IMR-90 (cell line): ENCODE measurements around the gene SIK2. TPM values are rescaled to one million over a fixed set of nuclear protein-coding genes. Genes with fewer than 3 reads are reported as not detected.

Experiments used
- ATAC-seq: fragments of 200-7000 bp; cut with Tn5 transposase; 2 replicates; pipeline ENCODE4 v1.9.1; 2020; ENCODE audit warnings: low read depth, mild to moderate bottlenecking, moderate library complexity
- BruUV-seq: library from RNA; stranded (reverse); fragments of 400-500 nt; replicated peaks from 2 replicates; lab custom pipeline; 2021; lab: Mats Ljungman, UMichigan
- CTCF ChIA-PET: fragments of 300-600 bp; formaldehyde crosslinking; extraction: SDS; loops from one replicate; lab custom pipeline; 2021; ENCODE audit warnings: antibody characterized with exemption; lab: Yijun Ruan, JAX
- POLR2A ChIA-PET: fragments of 300-600 bp; sonication (Branson Sonifier 250); formaldehyde crosslinking; loops from one replicate; lab custom pipeline; 2022; ENCODE audit warnings: antibody characterized with exemption; ENCODE audit not compliant: unreplicated experiment; lab: Charles Lee
- DNase-seq: peaks from one replicate; pipeline ENCODE4 v3.0.0; 2013
- H2AFZ ChIP-seq: replicated peaks from 2 replicates; pipeline ENCODE3; 2013; ENCODE audit warnings: low read length, mild to moderate bottlenecking; ENCODE audit not compliant: poor library complexity
- H2AK5ac ChIP-seq: 2 replicates; pipeline ENCODE4 v1.6.1; 2013; ENCODE audit warnings: low read depth, low read length, inconsistent platforms
- H2AK9ac ChIP-seq: replicated peaks from 2 replicates; pipeline ENCODE3; 2013; ENCODE audit warnings: mild to moderate bottlenecking, low read depth, low read length, moderate library complexity; ENCODE audit not compliant: poor library complexity
- H2BK120ac ChIP-seq: 2 replicates; pipeline ENCODE4 v1.6.1; 2013; ENCODE audit warnings: low read depth, low read length, inconsistent platforms
- H2BK15ac ChIP-seq: 3 replicates; pipeline ENCODE4 v1.6.1; 2013; ENCODE audit warnings: low read depth, low read length, inconsistent platforms
- H2BK20ac ChIP-seq: 2 replicates; pipeline ENCODE4 v1.6.1; 2013; ENCODE audit warnings: low read depth, mild to moderate bottlenecking, inconsistent platforms, low read length, moderate library complexity
- H2BK5ac ChIP-seq: 2 replicates; pipeline ENCODE4 v1.6.1; 2013; ENCODE audit warnings: mild to moderate bottlenecking, low read depth, low read length, inconsistent platforms; ENCODE audit not compliant: poor library complexity, severe bottlenecking
- H3K14ac ChIP-seq: replicated peaks from 2 replicates; pipeline ENCODE4 v1.6.1; 2013; ENCODE audit warnings: low read depth, low read length, inconsistent platforms
- H3K18ac ChIP-seq: 2 replicates; pipeline ENCODE4 v1.6.1; 2013; ENCODE audit warnings: low read depth, low read length, control low read depth
- H3K23ac ChIP-seq: 2 replicates; pipeline ENCODE4 v1.6.1; 2013; ENCODE audit warnings: low read depth, low read length, inconsistent platforms
- H3K27ac ChIP-seq: 2 replicates; pipeline ENCODE4 v1.5.1; 2013; ENCODE audit warnings: mild to moderate bottlenecking, control low read depth, low read length; ENCODE audit not compliant: insufficient read depth
- H3K27me3 ChIP-seq: 2 replicates; pipeline ENCODE4 v1.6.1; 2013; ENCODE audit warnings: low read length; ENCODE audit not compliant: control insufficient read depth, insufficient read depth
- H3K36me3 ChIP-seq: 2 replicates; pipeline ENCODE4 v1.6.1; 2013; ENCODE audit warnings: low read length, mixed read lengths; ENCODE audit not compliant: control insufficient read depth, insufficient read depth
- H3K4ac ChIP-seq: 2 replicates; pipeline ENCODE4 v1.6.1; 2013; ENCODE audit warnings: low read depth, low read length, inconsistent platforms
- H3K4me1 ChIP-seq: 2 replicates; pipeline ENCODE4 v1.6.1; 2013; ENCODE audit warnings: low read length, mixed read lengths; ENCODE audit not compliant: control insufficient read depth, insufficient read depth
- H3K4me2 ChIP-seq: 2 replicates; pipeline ENCODE4 v1.6.1; 2013; ENCODE audit warnings: low read depth, mild to moderate bottlenecking, control low read depth, low read length, moderate library complexity
- H3K4me3 ChIP-seq: 2 replicates; pipeline ENCODE4 v1.5.1; 2013; ENCODE audit warnings: low read depth, mild to moderate bottlenecking, control low read depth, low read length, moderate library complexity; ENCODE audit not compliant: insufficient read depth
- H3K56ac ChIP-seq: 2 replicates; pipeline ENCODE4 v1.6.1; 2013; ENCODE audit warnings: low read length, inconsistent platforms; ENCODE audit not compliant: insufficient read depth; ENCODE audit errors: extremely low read depth
- H3K79me1 ChIP-seq, 2 experiments: 2 replicates each; pipeline ENCODE4 v1.6.1; 2013; ENCODE audit warnings: low read length in 2 of 2, inconsistent platforms in 1 of 2, low read depth in 1 of 2
- H3K9ac ChIP-seq: 2 replicates; pipeline ENCODE4 v1.6.1; 2013; ENCODE audit warnings: low read depth, low read length, control low read depth
- H3K9me1 ChIP-seq: 2 replicates; pipeline ENCODE4 v1.6.1; 2013; ENCODE audit warnings: low read length, inconsistent platforms; ENCODE audit not compliant: insufficient read depth
- H3K9me3 ChIP-seq: 2 replicates; pipeline ENCODE4 v1.6.1; 2013; ENCODE audit warnings: low read length; ENCODE audit not compliant: control insufficient read depth, insufficient read depth
- H4K20me1 ChIP-seq: 2 replicates; pipeline ENCODE4 v1.6.1; 2013; ENCODE audit warnings: low read length, inconsistent platforms; ENCODE audit not compliant: insufficient read depth
- H4K5ac ChIP-seq: 2 replicates; pipeline ENCODE4 v1.6.1; 2013; ENCODE audit warnings: mild to moderate bottlenecking, low read depth, low read length, control low read depth
- H4K8ac ChIP-seq, 2 experiments: 2 replicates each; pipeline ENCODE4 v1.6.1; 2013; ENCODE audit warnings: low read depth in 2 of 2, low read length in 2 of 2, control low read depth in 1 of 2, inconsistent platforms in 1 of 2
- H4K91ac ChIP-seq: 2 replicates; pipeline ENCODE4 v1.6.1; 2013; ENCODE audit warnings: low read depth, low read length, inconsistent platforms; ENCODE audit not compliant: insufficient read depth
- BHLHE40 ChIP-seq: fragments of 150-350 bp; IDR thresholded peaks from 2 replicates; pipeline ENCODE4 v1.6.1; 2016; ENCODE audit warnings: mild to moderate bottlenecking, low read depth, low read length
- CTCF ChIP-seq: conservative IDR thresholded peaks from 2 replicates; pipeline ENCODE4 v1.5.1; 2012; ENCODE audit warnings: mild to moderate bottlenecking, low read depth, low read length, improper control_type of control experiment
- ELK1 ChIP-seq: fragments of 150-350 bp; IDR thresholded peaks from 2 replicates; pipeline ENCODE4 v1.6.1; 2016; ENCODE audit warnings: low read depth, mild to moderate bottlenecking, low read length, moderate library complexity, borderline replicate concordance
- MXI1 ChIP-seq: IDR thresholded peaks from 2 replicates; pipeline ENCODE4 v1.6.1; 2012; ENCODE audit warnings: low read depth, mild to moderate bottlenecking, low read length, moderate library complexity, borderline replicate concordance
- USF2 ChIP-seq: fragments of 150-350 bp; IDR thresholded peaks from 2 replicates; pipeline ENCODE4 v1.6.1; 2017; ENCODE audit warnings: mild to moderate bottlenecking, antibody characterized with exemption, low read length, low read depth
- WGBS, 2 experiments: methylation state at CpG; one replicate each; pipeline versions ENCODE4 v1.1.5 to v1.1.7; 2013; ENCODE audit warnings: missing lambda C conversion rate in 2 of 2; ENCODE audit not compliant: insufficient read length in 1 of 2; ENCODE audit errors: extremely low coverage in 2 of 2; 5-methylcytosine and 5-hydroxymethylcytosine counted together
- dilution Hi-C: fragments of 300-500 bp; cut with HindIII; formaldehyde crosslinking; loops from one replicate; pipeline ENCODE4 v1.14.3; 2018; ENCODE audit warnings: low sequenced_read_pairs; ENCODE audit not compliant: unreplicated experiment
- in situ Hi-C: fragments of 300-500 bp; cut with MboI; formaldehyde crosslinking; loops from 3 replicates; pipeline ENCODE4 v1.14.3; 2019; ENCODE audit warnings: low sequenced_read_pairs, inconsistent platforms, mixed read lengths
- intact Hi-C: fragments of 100-400 bp; cut with micrococcal nuclease; formaldehyde crosslinking; loops from 2 replicates; pipeline ENCODE4 v1.10.0; 2022
- polyA plus RNA-seq, 3 experiments: library from polyadenylated mRNA; depleted of rRNA; stranded (reverse); fragments of >200 nt; gene quantifications; 2 replicates each; pipeline ENCODE4 v1.2.3, GENCODE V29; 2012; ENCODE audit warnings: low replicate concordance in 1 of 3
- total RNA-seq: library from RNA; depleted of rRNA; stranded (reverse); fragments of >200 nt; gene quantifications from 2 replicates; pipeline ENCODE4 v1.2.3, GENCODE V29; 2012

The SIK2 gene
- total and polyA plus RNA-seq, 2 of the 4 experiments (the other 2 are of a cell fraction), result 7.9 to 10.4 TPM

- Histone ChIP-seq H3K4ac (no peak overlapping the region), H3K4me1 (no peaks in the 10 kb centered on the region; the same call in 1 of the 2 replicates), H4K5ac (no peak overlapping the region), H3K79me1 (peaks cover 36 to 65% of the 10 kb centered on the region in 2 experiments), H3K27me3 (no peaks in the 10 kb centered on the region), H4K91ac (no peak overlapping the region), H3K9me1 (peaks cover 12% of the 10 kb centered on the region; the same call in 1 of the 2 replicates), H3K18ac (no peak overlapping the region), H3K56ac (no peak overlapping the region), H3K9me3 (no peaks in the 10 kb centered on the region), H4K8ac (no peak overlapping the region), H3K23ac (no peak overlapping the region), H3K27ac (no peak overlapping the region), H4K20me1 (peaks cover 9% of the 10 kb centered on the region), H3K14ac (no peak overlapping the region), H2BK20ac (no peak overlapping the region), H2AK9ac (no peak overlapping the region), H3K9ac (no peak overlapping the region), H2AFZ (no peak overlapping the region), H3K4me2 (no peak overlapping the region), H2BK15ac (no peak overlapping the region), H2BK120ac (no peak overlapping the region), H3K36me3 (peaks cover 5% of the 10 kb centered on the region), H3K4me3 (no peak overlapping the region), H2AK5ac (no peak overlapping the region), H2BK5ac (no peak overlapping the region)
- dilution Hi-C loops, result no loop called here
- ChIA-PET POLR2A (no interaction called here), CTCF (interaction anchor here (1.1 kb wide), 1 partner anchor 15 kb away, joined by 3 read pairs; no protein-coding TSS in a partner anchor)
- ATAC-seq (no peak), DNase-seq (no peak)
- in situ Hi-C loops, result no loop called here
- 100% methylated on average over 3 of the region's 10 CpGs; no CpG with 5 or more reads in 1 of the 2 experiments for WGBS, 2 experiments
- BruUV-seq, result no TSS peak
- TF ChIP-seq MXI1 (no peak), ELK1 (no peak), USF2 (no peak), CTCF (no peak), BHLHE40 (no peak)
- intact Hi-C loops, result no loop called here
Measured at GRCh38 chr11:111659201-111660115, 57.2 kb downstream of the SIK2 start.
